Measurements from ENCODE around the gene TMEM14B.
A peak's percentile ranks its signal among the peaks of the same experiment; 100 is the strongest.

Gene TMEM14B

DNA sequence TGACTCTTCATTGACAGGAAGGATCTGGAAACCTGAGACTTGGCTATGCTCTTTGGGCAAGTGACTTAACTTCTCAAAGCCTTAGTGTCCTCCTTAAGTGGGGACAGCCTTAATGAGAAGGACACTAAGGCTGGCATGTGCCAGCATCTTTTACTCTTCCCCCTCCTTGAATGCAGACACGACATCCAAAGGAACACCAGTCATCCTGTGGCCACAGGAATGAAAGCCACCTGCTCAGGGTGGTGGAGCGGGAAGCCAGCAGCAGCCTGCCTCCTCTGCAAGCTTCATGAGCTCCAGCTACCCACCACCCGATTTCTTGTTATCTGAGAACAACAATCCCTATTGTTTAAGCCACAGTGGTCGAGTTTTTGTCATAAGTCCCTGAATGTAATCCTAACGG, 44.5 kb downstream of the TMEM14B start:
- Histone ChIP-seq H3K27ac (ENCODE audit: extremely low read depth, low read depth, low read length) (no peak overlapping the region), H3K9me3 (ENCODE audit: control insufficient read depth, insufficient read depth, low read depth, low read length) (no peaks in the 10 kb centered on the region), H3K36me3 (ENCODE audit: control insufficient read depth in 2 of 2, insufficient read depth in 1 of 2, low read length in 2 of 2) (peaks cover 0 to 4% of the 10 kb centered on the region in 2 experiments; a peak in 2 of 3 replicates), H3K4me3 (ENCODE audit: low read depth, low read length) (no peak overlapping the region), H3K4me1 (ENCODE audit: control insufficient read depth, insufficient read depth, low read length) (no peaks in the 10 kb centered on the region)
- CTCF ChIA-PET = interaction anchor here (1.5 to 2.2 kb wide), 2 partner anchors 9 to 10 kb away, joined by 4 to 10 read pairs; no protein-coding TSS in a partner anchor
- POLR2A ChIA-PET = no interaction called here
- no peak for TF ChIP-seq OSR2 (tag by site-specific recombination; IDR thresholded peaks at IDR 0.05)
- TF ChIP-seq ZNF658 (tag by site-specific recombination; IDR thresholded peaks at IDR 0.05) = no peak
- TF ChIP-seq, protein P1, sequence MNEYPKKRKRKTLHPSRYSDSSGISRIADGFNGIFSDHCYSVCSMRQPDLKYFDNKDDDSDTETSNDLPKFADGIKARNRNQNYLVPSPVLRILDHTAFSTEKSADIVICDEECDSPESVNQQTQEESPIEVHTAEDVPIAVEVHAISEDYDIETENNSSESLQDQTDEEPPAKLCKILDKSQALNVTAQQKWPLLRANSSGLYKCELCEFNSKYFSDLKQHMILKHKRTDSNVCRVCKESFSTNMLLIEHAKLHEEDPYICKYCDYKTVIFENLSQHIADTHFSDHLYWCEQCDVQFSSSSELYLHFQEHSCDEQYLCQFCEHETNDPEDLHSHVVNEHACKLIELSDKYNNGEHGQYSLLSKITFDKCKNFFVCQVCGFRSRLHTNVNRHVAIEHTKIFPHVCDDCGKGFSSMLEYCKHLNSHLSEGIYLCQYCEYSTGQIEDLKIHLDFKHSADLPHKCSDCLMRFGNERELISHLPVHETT (tag by site-specific recombination; IDR thresholded peaks at IDR 0.05) = no peak
- TF ChIP-seq, protein P2, sequence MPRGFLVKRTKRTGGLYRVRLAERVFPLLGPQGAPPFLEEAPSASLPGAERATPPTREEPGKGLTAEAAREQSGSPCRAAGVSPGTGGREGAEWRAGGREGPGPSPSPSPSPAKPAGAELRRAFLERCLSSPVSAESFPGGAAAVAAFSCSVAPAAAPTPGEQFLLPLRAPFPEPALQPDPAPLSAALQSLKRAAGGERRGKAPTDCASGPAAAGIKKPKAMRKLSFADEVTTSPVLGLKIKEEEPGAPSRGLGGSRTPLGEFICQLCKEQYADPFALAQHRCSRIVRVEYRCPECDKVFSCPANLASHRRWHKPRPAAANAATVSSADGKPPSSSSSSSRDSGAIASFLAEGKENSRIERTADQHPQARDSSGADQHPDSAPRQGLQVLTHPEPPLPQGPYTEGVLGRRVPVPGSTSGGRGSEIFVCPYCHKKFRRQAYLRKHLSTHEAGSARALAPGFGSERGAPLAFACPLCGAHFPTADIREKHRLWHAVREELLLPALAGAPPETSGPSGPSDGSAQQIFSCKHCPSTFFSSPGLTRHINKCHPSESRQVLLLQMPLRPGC (tag by site-specific recombination; IDR thresholded peaks at IDR 0.05) = no peak
- TF ChIP-seq ZNF16 (tag by site-specific recombination; IDR thresholded peaks at IDR 0.05; ENCODE audit: low read depth) = no peak
- TF ChIP-seq ZFP69B (tag by site-specific recombination; IDR thresholded peaks at IDR 0.05) = no peak
- TF ChIP-seq ZFHX2 (tag by site-specific recombination; conservative IDR thresholded peaks at IDR 0.05) = no peak
- no peak for TF ChIP-seq ZBTB8A (tag by site-specific recombination; IDR thresholded peaks at IDR 0.05)
- TF ChIP-seq SETDB1 (IDR thresholded peaks at IDR 0.05; ENCODE audit: insufficient read length, low read length) = no peak

DNA sequence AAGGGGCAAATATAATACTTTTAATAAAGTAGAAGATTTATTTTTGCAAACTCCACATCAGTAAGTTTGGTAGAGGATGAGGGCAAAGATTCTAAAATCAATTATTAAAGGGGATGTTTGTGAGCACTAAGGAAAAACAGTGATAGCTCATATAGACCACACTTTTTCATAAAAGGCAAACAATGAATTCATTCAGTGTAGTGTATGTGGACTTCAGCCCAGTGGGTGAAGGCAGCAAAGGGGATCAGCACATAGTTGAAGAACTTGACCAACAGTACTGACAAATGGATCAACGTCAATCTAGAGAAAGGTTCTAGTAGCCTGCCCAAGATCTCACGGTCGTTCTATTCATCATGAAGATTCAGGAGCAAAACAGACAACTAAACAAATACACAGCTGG, 45.4 kb downstream of the TMEM14B start:
- Histone ChIP-seq H3K36me3 (ENCODE audit: control insufficient read depth in 2 of 2, insufficient read depth in 1 of 2, low read length in 2 of 2) (peaks cover 0 to 4% of the 10 kb centered on the region in 2 experiments; a peak in 2 of 3 replicates), H3K9me3 (ENCODE audit: control insufficient read depth, insufficient read depth, low read depth, low read length) (no peaks in the 10 kb centered on the region), H3K27ac (ENCODE audit: extremely low read depth, low read depth, low read length) (no peak overlapping the region), H3K4me1 (ENCODE audit: control insufficient read depth, insufficient read depth, low read length) (no peaks in the 10 kb centered on the region), H3K4me3 (ENCODE audit: low read depth, low read length) (no peak overlapping the region)
- CTCF ChIA-PET = interaction anchor here (0.8 to 2.2 kb wide), 3 partner anchors 10 to 704 kb away, joined by 3 to 10 read pairs (median 6); no protein-coding TSS in a partner anchor
- POLR2A ChIA-PET = no interaction called here
- TF ChIP-seq ZNF792 (tag by site-specific recombination; IDR thresholded peaks at IDR 0.05) (no peak), ZNF514 (tag by site-specific recombination; IDR thresholded peaks at IDR 0.05) (no peak), ZNF132 (tag by site-specific recombination; IDR thresholded peaks at IDR 0.05; ENCODE audit: borderline replicate concordance) (no peak), ZNF184 (tag by site-specific recombination; IDR thresholded peaks at IDR 0.05) (no peak)
- TF ChIP-seq, protein P3, sequence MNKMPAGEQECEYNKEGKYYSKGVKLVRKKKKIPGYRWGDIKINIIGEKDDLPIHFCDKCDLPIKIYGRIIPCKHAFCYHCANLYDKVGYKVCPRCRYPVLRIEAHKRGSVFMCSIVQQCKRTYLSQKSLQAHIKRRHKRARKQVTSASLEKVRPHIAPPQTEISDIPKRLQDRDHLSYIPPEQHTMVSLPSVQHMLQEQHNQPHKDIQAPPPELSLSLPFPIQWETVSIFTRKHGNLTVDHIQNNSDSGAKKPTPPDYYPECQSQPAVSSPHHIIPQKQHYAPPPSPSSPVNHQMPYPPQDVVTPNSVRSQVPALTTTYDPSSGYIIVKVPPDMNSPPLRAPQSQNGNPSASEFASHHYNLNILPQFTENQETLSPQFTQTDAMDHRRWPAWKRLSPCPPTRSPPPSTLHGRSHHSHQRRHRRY (tag by site-specific recombination; IDR thresholded peaks at IDR 0.05) = no peak

DNA sequence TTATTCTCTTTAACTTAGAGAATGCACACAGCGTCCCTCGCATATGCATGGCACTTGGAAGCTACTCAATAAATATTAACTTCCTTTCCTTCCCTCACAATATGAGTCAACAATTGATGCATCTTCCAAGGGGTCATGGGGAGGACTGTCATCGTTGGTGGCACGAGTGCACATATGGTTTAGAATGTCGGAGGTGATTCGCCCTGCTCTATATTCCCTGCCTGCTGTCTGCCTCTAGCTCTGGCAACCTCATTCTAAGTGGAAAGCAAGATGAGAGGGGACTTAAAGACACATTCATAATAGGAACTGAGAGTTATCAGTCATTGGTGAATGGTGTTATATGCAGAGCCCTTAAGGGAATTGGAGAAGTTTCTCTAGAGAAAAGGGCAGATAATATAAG, 46.1 kb downstream of the TMEM14B start:
- Histone ChIP-seq H3K9me3 (ENCODE audit: control insufficient read depth, insufficient read depth, low read depth, low read length) (no peaks in the 10 kb centered on the region), H3K4me3 (ENCODE audit: low read depth, low read length) (no peak overlapping the region), H3K27ac (ENCODE audit: extremely low read depth, low read depth, low read length) (no peak overlapping the region), H3K4me1 (ENCODE audit: control insufficient read depth, insufficient read depth, low read length) (no peaks in the 10 kb centered on the region), H3K36me3 (ENCODE audit: control insufficient read depth in 2 of 2, insufficient read depth in 1 of 2, low read length in 2 of 2) (peaks cover 0 to 4% of the 10 kb centered on the region in 2 experiments; a peak in 2 of 3 replicates)
- CTCF ChIA-PET = interaction anchor here (0.8 to 2.2 kb wide), 3 partner anchors 9 to 703 kb away, joined by 3 to 10 read pairs (median 6); no protein-coding TSS in a partner anchor
- no peak for TF ChIP-seq ZBTB8A (tag by site-specific recombination; IDR thresholded peaks at IDR 0.05)
- TF ChIP-seq ZNF510 (tag by site-specific recombination; IDR thresholded peaks at IDR 0.05; ENCODE audit: insufficient replicate concordance) = peak; percentile 76
- POLR2A ChIA-PET = interaction anchor here (0.6 kb wide), 1 partner anchor 15 kb away, joined by 4 read pairs; no protein-coding TSS in a partner anchor

Data from HEK293 (cell line).